SK-N-SH (cell line): ENCODE data around the gene MRPL44. TPM values are rescaled to one million over a fixed set of nuclear protein-coding genes. Genes with fewer than 3 reads are reported as not detected.
A peak's percentile ranks its signal among the peaks of the same experiment; 100 is the strongest.

Source experiments
- CTCF ChIA-PET: fragments of 300-600, 350-600 bp; formaldehyde crosslinking; extraction: SDS; loops from one replicate; lab custom pipeline; 2021; lab: Yijun Ruan, JAX
- POLR2A ChIA-PET: fragments of 350-600 bp; sonication (Branson Sonifier 250); formaldehyde crosslinking; extraction: SDS; loops from one replicate; lab custom pipeline; 2020; ENCODE audit warnings: antibody characterized with exemption, inconsistent platforms; lab: Yijun Ruan, JAX
- DNase-seq: peaks from one replicate; pipeline ENCODE4 v3.0.0; 2012
- H2AFZ ChIP-seq: fragments of 200-600 bp; sonication (generic); 2 replicates; pipeline ENCODE4 v1.8.1; 2016; ENCODE audit warnings: antibody characterized with exemption, mild to moderate bottlenecking, low read depth
- H3F3A ChIP-seq: fragments of 200-600 bp; sonication (generic); replicated peaks from 2 replicates; pipeline ENCODE3; 2016; ENCODE audit warnings: antibody characterized with exemption, mild to moderate bottlenecking; ENCODE audit not compliant: insufficient read depth
- H3K27ac ChIP-seq, 2 experiments: fragments of 200-500 bp in 1 of 2; fragments of 200-600 bp in 1 of 2; sonication (Bioruptor generic) in 1 of 2; sonication (generic), shearing (Covaris generic) in 1 of 2; 2 replicates each; pipeline versions ENCODE4 v1.5.1 to v1.6.1; 2014 to 2016; ENCODE audit warnings: low read depth in 2 of 2, inconsistent platforms in 1 of 2, low read length in 1 of 2, mild to moderate bottlenecking in 1 of 2, mixed read lengths in 1 of 2
- H3K27me3 ChIP-seq: fragments of 200-600 bp; sonication (generic), shearing (Covaris generic); 2 replicates; pipeline ENCODE4 v1.6.1; 2016; ENCODE audit warnings: mixed run types; ENCODE audit not compliant: insufficient read depth
- H3K36me3 ChIP-seq, 2 experiments: fragments of 200-500 bp in 1 of 2; fragments of 200-600 bp in 1 of 2; sonication (Bioruptor generic) in 1 of 2; sonication (generic) in 1 of 2; replicated peaks in 1 of 2; 2 replicates each; pipeline versions ENCODE3 to v1.5.1; 2014 to 2016; ENCODE audit warnings: low read length in 1 of 2, mild to moderate bottlenecking in 1 of 2; ENCODE audit not compliant: insufficient read depth in 2 of 2, control insufficient read depth in 1 of 2
- H3K4me1 ChIP-seq, 2 experiments: fragments of 200-500 bp in 1 of 2; fragments of 200-600 bp in 1 of 2; sonication (Bioruptor generic) in 1 of 2; sonication (generic), shearing (Covaris generic) in 1 of 2; 2 replicates each; pipeline versions ENCODE4 v1.5.1 to v1.6.1; 2014 to 2016; ENCODE audit warnings: low read depth in 1 of 2, low read length in 1 of 2, mixed run types in 1 of 2; ENCODE audit not compliant: insufficient read depth in 2 of 2, control insufficient read depth in 1 of 2
- H3K4me2 ChIP-seq: fragments of 200-600 bp; sonication (generic), shearing (Covaris generic); 2 replicates; pipeline ENCODE4 v1.6.1; 2017; ENCODE audit warnings: mixed run types
- H3K4me3 ChIP-seq, 2 experiments: fragments of 200-500 bp in 1 of 2; fragments of 200-600 bp in 1 of 2; sonication (Bioruptor generic) in 1 of 2; sonication (generic), shearing (Covaris generic) in 1 of 2; 2 replicates each; pipeline versions ENCODE4 v1.5.1 to v1.8.1; 2014 to 2016; ENCODE audit warnings: low read depth in 2 of 2, inconsistent platforms in 1 of 2, low read length in 1 of 2, mild to moderate bottlenecking in 1 of 2, mixed read lengths in 1 of 2, moderate library complexity in 1 of 2
- H3K79me2 ChIP-seq: fragments of 200-600 bp; sonication (generic); 2 replicates; pipeline ENCODE4 v1.8.1; 2017; ENCODE audit warnings: mild to moderate bottlenecking; ENCODE audit not compliant: insufficient read depth
- H3K9ac ChIP-seq: fragments of 200-600 bp; sonication (generic); 2 replicates; pipeline ENCODE4 v1.6.1; 2017; ENCODE audit warnings: mixed run types
- H3K9me2 ChIP-seq: fragments of 200-600 bp; sonication (generic); 2 replicates; pipeline ENCODE4 v1.6.1; 2017; ENCODE audit warnings: mixed run types
- H3K9me3 ChIP-seq: fragments of 200-600 bp; sonication (generic); 2 replicates; pipeline ENCODE4 v1.6.1; 2017; ENCODE audit warnings: mixed run types, mild to moderate bottlenecking, moderate library complexity
- H4K20me1 ChIP-seq: fragments of 200-600 bp; sonication (generic); 2 replicates; pipeline ENCODE4 v1.6.1; 2017; ENCODE audit warnings: mild to moderate bottlenecking, mixed run types; ENCODE audit not compliant: insufficient read depth
- CHD2 ChIP-seq: fragments of 150-350 bp; IDR thresholded peaks from 2 replicates; pipeline ENCODE4 v1.6.1; 2018; ENCODE audit warnings: low read length; ENCODE audit not compliant: partially characterized antibody
- CTCF ChIP-seq: fragments of 200-600 bp; sonication (generic); IDR thresholded peaks from 2 replicates; pipeline ENCODE4 v1.6.1; 2017; ENCODE audit warnings: antibody characterized with exemption, mild to moderate bottlenecking, moderate library complexity
- EZH2phosphoT487 ChIP-seq: fragments of 200-600 bp; sonication (generic); IDR thresholded peaks from 2 replicates; pipeline ENCODE4 v1.6.1; 2017; ENCODE audit warnings: low read depth, mixed run types, mild to moderate bottlenecking, antibody characterized with exemption, moderate library complexity, borderline replicate concordance
- FOSL2 ChIP-seq: IDR thresholded peaks from 2 replicates; pipeline ENCODE4 v1.4.0; 2012; ENCODE audit warnings: low read depth, mild to moderate bottlenecking, moderate library complexity, borderline replicate concordance
- FOXJ3 ChIP-seq: sonication (generic); formaldehyde crosslinking; IDR thresholded peaks from 2 replicates; pipeline ENCODE4 v1.5.1; 2020; ENCODE audit warnings: mild to moderate bottlenecking, missing genetic modification reagents
- GATA2 ChIP-seq: sonication (generic); formaldehyde crosslinking; IDR thresholded peaks from 2 replicates; pipeline ENCODE4 v1.5.0; 2020; ENCODE audit warnings: mild to moderate bottlenecking, missing genetic modification reagents
- MAX ChIP-seq: IDR thresholded peaks from 2 replicates; pipeline ENCODE4 v1.4.0; 2012; ENCODE audit warnings: low read depth
- MEF2A ChIP-seq: IDR thresholded peaks from 2 replicates; pipeline ENCODE4 v1.4.0; 2012; ENCODE audit warnings: low read depth, borderline replicate concordance
- NFIC ChIP-seq: IDR thresholded peaks from 2 replicates; pipeline ENCODE4 v1.4.0; 2012; ENCODE audit warnings: borderline replicate concordance
- NRF1 ChIP-seq: IDR thresholded peaks from 2 replicates; pipeline ENCODE4 v1.6.1; 2012; ENCODE audit warnings: low read depth, mild to moderate bottlenecking, low read length
- PBX3 ChIP-seq: IDR thresholded peaks from 2 replicates; pipeline ENCODE4; 2012
- POLR2AphosphoS5 ChIP-seq: IDR thresholded peaks from 2 replicates; pipeline ENCODE4 v1.6.1; 2012; ENCODE audit warnings: low read depth, low read length
- RAD21 ChIP-seq: IDR thresholded peaks from 2 replicates; pipeline ENCODE4 v1.6.1; 2012; ENCODE audit warnings: mild to moderate bottlenecking, low read length
- RCOR1 ChIP-seq: fragments of 150-350 bp; IDR thresholded peaks from 2 replicates; pipeline ENCODE4 v1.6.1; 2017; ENCODE audit warnings: antibody characterized with exemption, low read length
- RFX5 ChIP-seq: IDR thresholded peaks from 2 replicates; pipeline ENCODE4 v1.6.1; 2012; ENCODE audit warnings: mild to moderate bottlenecking, improper control_type of control experiment, low read length
- SMC3 ChIP-seq: IDR thresholded peaks from 2 replicates; pipeline ENCODE4 v1.6.1; 2012; ENCODE audit warnings: low read depth, low read length, improper control_type of control experiment
- USF1 ChIP-seq: IDR thresholded peaks from 2 replicates; pipeline ENCODE4 v1.4.0; 2012; ENCODE audit warnings: low read depth, borderline replicate concordance
- ZBTB33 ChIP-seq: IDR thresholded peaks from 2 replicates; pipeline ENCODE4 v1.4.0; 2012; ENCODE audit warnings: low read depth, borderline replicate concordance
- WGBS: methylation state at CpG from one replicate; pipeline ENCODE4 v1.1.6; 2017; ENCODE audit warnings: low lambda C conversion rate; 5-methylcytosine and 5-hydroxymethylcytosine counted together
- polyA plus RNA-seq, 3 experiments: library from polyadenylated mRNA; depleted of rRNA; stranded (reverse); fragments of >200 nt; gene quantifications; 2 replicates each; pipeline ENCODE4 v1.2.3, GENCODE V29; 2012

The MRPL44 gene
- polyA plus RNA-seq, 1 of the 3 experiments (the other 2 are of a cell fraction), result 12.9 TPM

- H3K79me2 ChIP-seq, result no peaks in the 10 kb centered on the region
- CTCF ChIA-PET, result interaction anchor here (0.6 to 12.0 kb wide), 65 partner anchors 9 to 1083 kb away, joined by 3 to 439 read pairs (median 4); partner anchors contain the start of genes MRPL44, SERPINE2 and WDFY1
- no peaks in the 10 kb centered on the region for H3K9me3 ChIP-seq
Measured at GRCh38 chr2:223993634-223994232, 36.5 kb downstream of the MRPL44 start.

More at GRCh38 chr2:223993634-223994232, 36.5 kb downstream of the MRPL44 start:
- H3K9me2 ChIP-seq, result no peaks in the 10 kb centered on the region
- H3K36me3 ChIP-seq, result peaks cover 22 to 23% of the 10 kb centered on the region in 2 experiments
- no peak overlapping the region for H3K9ac ChIP-seq
- no peak overlapping the region for H2AFZ ChIP-seq
- no peaks in the 10 kb centered on the region for H3K27me3 ChIP-seq
- H3K4me3 ChIP-seq, result no peak overlapping the region; a peak in 1 of 4 replicates
- 31% methylated on average over 5 of the region's 5 CpGs for WGBS
- no peaks in the 10 kb centered on the region for H3F3A ChIP-seq
- H3K27ac ChIP-seq, result no peak overlapping the region
- H3K4me1 ChIP-seq, result peaks cover 0 to 7% of the 10 kb centered on the region in 2 experiments; a peak in 2 of 4 replicates
- TF ChIP-seq NRF1, result peak; percentile 11; the same call in 1 of the 2 replicates
- TF ChIP-seq FOXJ3 (CRISPR knock-in tag), result no peak
- no peak for TF ChIP-seq ZBTB33
- TF ChIP-seq SMC3, result peak; percentile 93
- TF ChIP-seq PBX3, result 0 out of 2 replicates have a peak, but pooled peaks have one; percentile 14
- TF ChIP-seq RAD21, result peak; percentile 90
- TF ChIP-seq MEF2A, result no peak
- no peak for TF ChIP-seq RCOR1
- TF ChIP-seq CHD2, result no peak
- no peak for TF ChIP-seq NFIC
- no peak for TF ChIP-seq POLR2AphosphoS5
- TF ChIP-seq MAX, result no peak
- no peak for TF ChIP-seq GATA2 (CRISPR knock-in tag)
- no peak for TF ChIP-seq FOSL2
- TF ChIP-seq CTCF, result peak; percentile 87
- no peak for TF ChIP-seq USF1
- no peak for TF ChIP-seq RFX5
- TF ChIP-seq EZH2phosphoT487, result no peak
- POLR2A ChIA-PET, result interaction anchor here (0.8 kb wide), 1 partner anchor 289 kb away, joined by 4 read pairs; no protein-coding TSS in a partner anchor
- H3K4me2 ChIP-seq, result no peak overlapping the region
- H4K20me1 ChIP-seq, result no peaks in the 10 kb centered on the region
- DNase-seq, result peak; percentile 69
